ENCODE results near the gene FOXD4.
"Not testable (repeated sequence)": the region's sequence is repeated elsewhere in the genome, so short reads cannot be mapped to it uniquely, and the experiment has no call there.

The FOXD4 gene

GRCh38 chr9:105991-106390 lies 12.2 kb downstream of the FOXD4 start:
- H3K36me3 Mint-ChIP-seq, H3K9me3 Mint-ChIP-seq, H3K4me3 Mint-ChIP-seq, H3K4me1 Mint-ChIP-seq, ATAC-seq, H3K27ac Mint-ChIP-seq: not testable (repeated sequence)
- peak in 1 of 2 donors; percentile 60 for DNase-seq (ENCODE audit: low spot score in 2 of 2)

- not testable (repeated sequence) for H3K4me3 Mint-ChIP-seq, ATAC-seq
Measured at GRCh38 chr9:100430-100829, 17.8 kb downstream of the FOXD4 start.

GRCh38 chr9:99867-100266 lies 18.4 kb downstream of the FOXD4 start:
- ATAC-seq; DNase-seq (ENCODE audit: low spot score in 2 of 2); H3K9me3 Mint-ChIP-seq; H3K4me3 Mint-ChIP-seq; H3K4me1 Mint-ChIP-seq; H3K36me3 Mint-ChIP-seq; H3K27ac Mint-ChIP-seq: not testable (repeated sequence)

More at GRCh38 chr9:100430-100829, 17.8 kb downstream of the FOXD4 start:
- not testable (repeated sequence) for H3K9me3 Mint-ChIP-seq; H3K27ac Mint-ChIP-seq; DNase-seq (ENCODE audit: low spot score in 2 of 2); H3K4me1 Mint-ChIP-seq; H3K36me3 Mint-ChIP-seq

- not testable (repeated sequence) for H3K27ac Mint-ChIP-seq; H3K4me1 Mint-ChIP-seq; H3K9me3 Mint-ChIP-seq; DNase-seq (ENCODE audit: low spot score in 2 of 2); H3K4me3 Mint-ChIP-seq; H3K36me3 Mint-ChIP-seq
- ATAC-seq: peak; percentile 66
Measured at GRCh38 chr9:98775-99174, 19.4 kb downstream of the FOXD4 start.

- not testable (repeated sequence) for DNase-seq (ENCODE audit: low spot score in 2 of 2); ATAC-seq; H3K36me3 Mint-ChIP-seq; H3K4me3 Mint-ChIP-seq; H3K27ac Mint-ChIP-seq; H3K9me3 Mint-ChIP-seq; H3K4me1 Mint-ChIP-seq
Measured at GRCh38 chr9:94992-95391, 23.2 kb downstream of the FOXD4 start.

GRCh38 chr9:94323-94722 lies 23.9 kb downstream of the FOXD4 start:
- H3K9me3 Mint-ChIP-seq; DNase-seq (ENCODE audit: low spot score in 2 of 2); H3K4me3 Mint-ChIP-seq; H3K36me3 Mint-ChIP-seq; H3K4me1 Mint-ChIP-seq; H3K27ac Mint-ChIP-seq; ATAC-seq: not testable (repeated sequence)

GRCh38 chr9:93909-94308 lies 24.3 kb downstream of the FOXD4 start:
- H3K27ac Mint-ChIP-seq; H3K36me3 Mint-ChIP-seq; H3K9me3 Mint-ChIP-seq; H3K4me3 Mint-ChIP-seq; DNase-seq (ENCODE audit: low spot score in 2 of 2); ATAC-seq; H3K4me1 Mint-ChIP-seq: not testable (repeated sequence)

GRCh38 chr9:90851-91250 lies 27.4 kb downstream of the FOXD4 start:
- not testable (repeated sequence) for H3K27ac Mint-ChIP-seq; H3K36me3 Mint-ChIP-seq; H3K4me1 Mint-ChIP-seq; ATAC-seq; H3K9me3 Mint-ChIP-seq; H3K4me3 Mint-ChIP-seq; DNase-seq (ENCODE audit: low spot score in 2 of 2)

GRCh38 chr9:88396-89037 lies 29.7 kb downstream of the FOXD4 start:
- H3K36me3 Mint-ChIP-seq; H3K4me1 Mint-ChIP-seq; DNase-seq (ENCODE audit: low spot score in 2 of 2); H3K4me3 Mint-ChIP-seq; H3K9me3 Mint-ChIP-seq; H3K27ac Mint-ChIP-seq: not testable (repeated sequence)
- peak; percentile 77 for ATAC-seq

GRCh38 chr9:87860-88259 lies 30.4 kb downstream of the FOXD4 start:
- not testable (repeated sequence) for H3K27ac Mint-ChIP-seq; ATAC-seq; H3K36me3 Mint-ChIP-seq; H3K4me3 Mint-ChIP-seq; H3K4me1 Mint-ChIP-seq; DNase-seq (ENCODE audit: low spot score in 2 of 2); H3K9me3 Mint-ChIP-seq

- not testable (repeated sequence) for H3K4me1 Mint-ChIP-seq; H3K9me3 Mint-ChIP-seq; H3K36me3 Mint-ChIP-seq; ATAC-seq; H3K27ac Mint-ChIP-seq; DNase-seq (ENCODE audit: low spot score in 2 of 2); H3K4me3 Mint-ChIP-seq
Measured at GRCh38 chr9:87105-87504, 31.1 kb downstream of the FOXD4 start.

GRCh38 chr9:86697-87096 lies 31.5 kb downstream of the FOXD4 start:
- H3K4me3 Mint-ChIP-seq; ATAC-seq; H3K27ac Mint-ChIP-seq; DNase-seq (ENCODE audit: low spot score in 2 of 2); H3K36me3 Mint-ChIP-seq; H3K4me1 Mint-ChIP-seq; H3K9me3 Mint-ChIP-seq: not testable (repeated sequence)

- ATAC-seq: not testable (repeated sequence)
Measured at GRCh38 chr9:82932-83689, 35.1 kb downstream of the FOXD4 start.

GRCh38 chr9:78333-78732 lies 39.9 kb downstream of the FOXD4 start:
- H3K36me3 Mint-ChIP-seq, ATAC-seq, H3K4me1 Mint-ChIP-seq: not testable (repeated sequence)

More at GRCh38 chr9:82932-83689, 35.1 kb downstream of the FOXD4 start:
- H3K36me3 Mint-ChIP-seq; DNase-seq (ENCODE audit: low spot score in 2 of 2); H3K9me3 Mint-ChIP-seq; H3K27ac Mint-ChIP-seq; H3K4me3 Mint-ChIP-seq; H3K4me1 Mint-ChIP-seq: not testable (repeated sequence)

GRCh38 chr9:76389-76788 lies 41.8 kb downstream of the FOXD4 start:
- ATAC-seq, H3K27ac Mint-ChIP-seq: not testable (repeated sequence)

More at GRCh38 chr9:78333-78732, 39.9 kb downstream of the FOXD4 start:
- H3K4me3 Mint-ChIP-seq; H3K27ac Mint-ChIP-seq; DNase-seq (ENCODE audit: low spot score in 2 of 2); H3K9me3 Mint-ChIP-seq: not testable (repeated sequence)

GRCh38 chr9:73900-74525 lies 44.2 kb downstream of the FOXD4 start:
- not testable (repeated sequence) for ATAC-seq; H3K36me3 Mint-ChIP-seq; H3K9me3 Mint-ChIP-seq; H3K27ac Mint-ChIP-seq; H3K4me1 Mint-ChIP-seq; DNase-seq (ENCODE audit: low spot score in 2 of 2)
- peak overlapping the region; percentile 56 for H3K4me3 Mint-ChIP-seq

More at GRCh38 chr9:76389-76788, 41.8 kb downstream of the FOXD4 start:
- H3K4me1 Mint-ChIP-seq; DNase-seq (ENCODE audit: low spot score in 2 of 2); H3K4me3 Mint-ChIP-seq; H3K36me3 Mint-ChIP-seq; H3K9me3 Mint-ChIP-seq: not testable (repeated sequence)
